GM19463 (cell line): ENCODE results near the gene RMND1.
"Not testable (repeated sequence)": the region's sequence is repeated elsewhere in the genome, so short reads cannot be mapped to it uniquely, and the experiment has no call there.

Experiments used
- ATAC-seq: cut with Tn5 transposase; IDR thresholded peaks from one replicate; pipeline ENCODE4 v1.9.1; 2021; ENCODE audit warnings: mild to moderate bottlenecking, moderate library complexity; ENCODE audit not compliant: unreplicated experiment

Gene RMND1

GRCh38 chr6:151452750-151453427 lies 963 bp upstream of the RMND1 start:
- no peak for ATAC-seq

GRCh38 chr6:151451417-151451949 lies 443 bp downstream of the RMND1 start:
- ATAC-seq: no peak

- ATAC-seq: not testable (repeated sequence)
Measured at GRCh38 chr6:151450928-151451327, 998 bp downstream of the RMND1 start.

GRCh38 chr6:151448623-151449022 lies 3.3 kb downstream of the RMND1 start:
- no peak for ATAC-seq

GRCh38 chr6:151447237-151447636 lies 4.7 kb downstream of the RMND1 start:
- ATAC-seq: no peak

GRCh38 chr6:151445482-151445881 lies 6.4 kb downstream of the RMND1 start:
- ATAC-seq: no peak

- ATAC-seq: no peak
Measured at GRCh38 chr6:151443911-151444621, 7.9 kb downstream of the RMND1 start.

- no peak for ATAC-seq
Measured at GRCh38 chr6:151443454-151443853, 8.5 kb downstream of the RMND1 start.

- no peak for ATAC-seq
Measured at GRCh38 chr6:151442371-151442770, 9.6 kb downstream of the RMND1 start.

GRCh38 chr6:151441390-151442166 lies 10.3 kb downstream of the RMND1 start:
- no peak for ATAC-seq

- peak; percentile 35 for ATAC-seq
Measured at GRCh38 chr6:151440930-151441329, 11.0 kb downstream of the RMND1 start.

GRCh38 chr6:151440498-151440897 lies 11.4 kb downstream of the RMND1 start:
- ATAC-seq: peak; percentile 52

GRCh38 chr6:151437401-151437800 lies 14.5 kb downstream of the RMND1 start:
- ATAC-seq: no peak

- ATAC-seq: no peak
Measured at GRCh38 chr6:151436802-151437201, 15.1 kb downstream of the RMND1 start.

GRCh38 chr6:151436300-151436699 lies 15.6 kb downstream of the RMND1 start:
- ATAC-seq: no peak

- no peak for ATAC-seq
Measured at GRCh38 chr6:151434369-151434768, 17.6 kb downstream of the RMND1 start.

GRCh38 chr6:151432651-151433050 lies 19.3 kb downstream of the RMND1 start:
- no peak for ATAC-seq

- no peak for ATAC-seq
Measured at GRCh38 chr6:151431337-151431736, 20.6 kb downstream of the RMND1 start.

GRCh38 chr6:151430886-151431285 lies 21.0 kb downstream of the RMND1 start:
- no peak for ATAC-seq

- no peak for ATAC-seq
Measured at GRCh38 chr6:151428093-151428735, 23.7 kb downstream of the RMND1 start.

- ATAC-seq: no peak
Measured at GRCh38 chr6:151425561-151425960, 26.4 kb downstream of the RMND1 start.
